G401 (cell line): ENCODE data around the gene IFI44. TPM values are rescaled to one million over a fixed set of nuclear protein-coding genes. Genes with fewer than 3 reads are reported as not detected.

Experiments used
- DNase-seq: peaks from one replicate; pipeline ENCODE4 v3.0.0-alpha.2; 2015; ENCODE audit warnings: low spot score
- in situ Hi-C: cut with HindIII; loops from 2 replicates; pipeline ENCODE4 v1.10.0; 2016; ENCODE audit warnings: low sequenced_read_pairs, mixed read lengths
- total RNA-seq: library from RNA; depleted of rRNA; stranded (reverse); fragments of >200 nt; shearing (Covaris generic); gene quantifications from 2 replicates; pipeline ENCODE4 v1.2.3, GENCODE V29; 2014; rRNA removed

The IFI44 gene
- total RNA-seq, 1 experiment from 2014 or later, result not detected

DNA sequence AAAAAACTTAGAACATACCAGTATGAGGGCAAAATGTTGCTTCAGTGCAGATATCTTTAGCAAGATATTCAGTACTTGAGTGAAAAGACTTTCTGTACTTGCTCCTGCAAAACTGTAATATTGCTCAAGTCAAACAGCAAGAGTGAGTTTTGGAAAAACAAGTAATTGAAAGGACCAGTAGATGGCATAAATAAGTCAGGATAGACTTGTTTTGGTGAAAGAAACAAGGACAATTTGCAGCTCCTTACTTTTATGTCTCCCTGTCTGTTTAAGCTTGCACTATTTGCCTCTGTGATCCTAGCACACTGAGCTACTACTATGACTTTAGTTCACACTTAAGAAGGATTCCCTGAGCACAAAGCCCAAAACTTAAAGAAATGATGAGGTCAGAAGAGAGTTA, 39.1 kb downstream of the IFI44 start:
- in situ Hi-C loops, result no loop called here
- peak; percentile 8 for DNase-seq

DNA sequence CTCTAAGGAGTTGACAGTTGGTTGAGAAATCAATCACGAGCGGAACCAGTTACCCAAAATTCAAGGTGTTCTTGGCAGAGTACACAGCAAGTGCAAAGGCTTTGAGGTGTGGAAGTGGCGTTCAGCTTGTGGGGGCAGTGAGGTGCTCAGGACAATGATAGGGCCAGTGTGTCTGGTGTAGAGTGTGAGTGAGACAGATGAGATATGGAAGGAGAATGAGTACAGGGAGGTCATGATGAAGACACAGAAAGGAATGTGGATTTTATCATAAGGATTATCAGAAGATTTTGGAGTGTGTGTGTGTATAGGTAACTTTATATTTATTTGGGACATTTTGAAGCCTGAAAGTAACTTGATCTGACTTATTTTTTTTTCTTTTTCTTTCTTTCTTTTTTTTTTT, 40.9 kb downstream of the IFI44 start:
- in situ Hi-C loops, result no loop called here
- no peak for DNase-seq

- in situ Hi-C loops, result no loop called here
Observed at GRCh38 chr1:78691995-78692747, 42.5 kb downstream of the IFI44 start.

GRCh38 chr1:78699813-78700212, 50.2 kb downstream of the IFI44 start:
- in situ Hi-C loops, result no loop called here

More at GRCh38 chr1:78691995-78692747, 42.5 kb downstream of the IFI44 start:
- DNase-seq, result no peak

GRCh38 chr1:78702426-78702825, 52.8 kb downstream of the IFI44 start:
- DNase-seq, result no peak
- in situ Hi-C loops, result no loop called here

More at GRCh38 chr1:78699813-78700212, 50.2 kb downstream of the IFI44 start:
- DNase-seq, result no peak

DNA sequence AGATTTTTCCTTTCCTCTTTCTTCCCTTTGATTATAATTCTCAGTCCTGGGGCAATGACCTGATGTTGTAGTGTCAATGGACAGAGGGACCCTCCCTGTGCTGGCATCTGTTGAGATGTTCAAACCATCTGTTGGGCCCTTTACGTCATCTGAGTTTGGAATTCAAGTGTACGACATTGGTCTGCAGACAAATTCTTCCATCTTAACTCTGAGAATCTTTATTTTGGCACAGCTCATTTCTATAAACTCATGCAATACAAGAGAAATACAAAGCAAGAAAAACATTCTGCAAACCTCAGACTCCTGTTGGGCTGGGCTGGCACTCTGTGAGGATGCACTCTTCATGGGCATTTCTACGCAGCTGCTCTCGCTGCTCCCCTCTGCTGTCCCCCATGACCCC, 54.2 kb downstream of the IFI44 start:
- in situ Hi-C loops, result no loop called here
- no peak for DNase-seq

GRCh38 chr1:78712467-78713051, 62.9 kb downstream of the IFI44 start:
- no peak for DNase-seq
- in situ Hi-C loops, result no loop called here

GRCh38 chr1:78713297-78713696, 63.7 kb downstream of the IFI44 start:
- in situ Hi-C loops, result no loop called here

More at GRCh38 chr1:78713297-78713696, 63.7 kb downstream of the IFI44 start:
- DNase-seq, result no peak

Other genes with a start within 250 kb of the IFI44 start
- not detected in 2 replicates for gene PTGFR, start 158.9 kb upstream of the IFI44 start, total RNA-seq
- not detected in 2 replicates for gene IFI44L, start 29.4 kb upstream of the IFI44 start, total RNA-seq